Mucosa of descending colon (tissue), 3 donors: ENCODE measurements around the gene NMT1. TPM values are rescaled to one million over a fixed set of nuclear protein-coding genes. Genes with fewer than 3 reads are reported as not detected.

Experiments used
- ATAC-seq: fragments of 200-7000 bp; cut with Tn5 transposase; one replicate; pipeline ENCODE4 v1.9.1; 2020; ENCODE audit warnings: mild to moderate bottlenecking, moderate library complexity
- DNase-seq, 3 donors: peaks; one replicate each; pipeline ENCODE4 v3.0.0-alpha.2; 2020
- H3K36me3 ChIP-seq: fragments of 200-600 bp; one replicate; pipeline ENCODE4 v1.8.0; 2021; ENCODE audit warnings: low read depth, mild to moderate bottlenecking
- H3K4me1 ChIP-seq: fragments of 200-600 bp; one replicate; pipeline ENCODE4 v1.8.0; 2021; ENCODE audit warnings: low read depth, mild to moderate bottlenecking
- H3K4me3 ChIP-seq: fragments of 200-600 bp; one replicate; pipeline ENCODE4 v1.8.0; 2021; ENCODE audit warnings: mild to moderate bottlenecking
- H3K9me3 ChIP-seq: fragments of 200-600 bp; one replicate; pipeline ENCODE4 v1.8.0; 2021; ENCODE audit warnings: mild to moderate bottlenecking
- intact Hi-C, 2 donors: fragments of 100-400 bp; cut with DNase I in 1 of 2; cut with micrococcal nuclease in 1 of 2; formaldehyde crosslinking; loops; one replicate each; pipeline versions ENCODE4 v1.11.0 to v1.11.1; 2022; cut with DNase I, micrococcal nuclease
- microRNA-seq: library from miRNA; unstranded; fragments of <30 nt; microRNA quantifications from one replicate; pipeline ENCODE4, GENCODE V29; 2019
- total RNA-seq, 3 donors: library from RNA; stranded (reverse); fragmentation: NEBNext Ultra II Directional in 2 of 3; extraction: Animal tissue kit (Norgen Biotek cat#: 25700) in 2 of 3; gene quantifications; one replicate each; pipeline versions ENCODE4 v1.2.1 to v1.2.4, GENCODE V29; 2021 to 2023
- TF ChIP-seq, protein P1 (sequence below): fragments of 200-600 bp; IDR thresholded peaks from one replicate; pipeline ENCODE4 v1.8.0; 2022; ENCODE audit warnings: antibody characterized with exemption, mild to moderate bottlenecking
- donor health status: DM: no; HTN: no; CAD: no; lungs with moderate emphysema.
- donor health status: DM: no; HTN: no; CAD: no.
- donor health status: DM: no; HTN: yes; CAD: no.

The NMT1 gene
- total RNA-seq, 3 donors from 2014 or later = 47.0 to 94.0 (median 76.1) TPM

DNA sequence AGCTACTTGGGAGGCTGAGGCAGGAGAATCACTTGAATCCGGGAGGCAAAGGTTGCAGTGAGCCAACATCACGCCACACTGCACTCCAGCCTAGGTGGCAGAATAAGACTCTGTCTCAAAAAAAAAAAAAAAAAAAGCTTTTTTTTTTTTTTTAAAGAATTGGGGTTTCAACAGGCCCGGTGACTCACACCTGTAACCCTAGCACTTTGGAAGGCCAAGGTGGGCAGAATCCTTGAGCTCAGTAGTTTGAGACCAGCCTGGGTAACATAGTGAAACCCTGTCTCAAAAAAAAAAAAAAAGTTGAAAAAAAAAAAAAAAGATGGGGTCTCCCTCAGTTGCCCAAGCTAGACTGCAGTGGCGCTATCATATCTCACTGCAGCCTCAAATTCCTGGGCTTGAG, 93.9 kb downstream of the NMT1 start:
- H3K36me3 ChIP-seq = no peaks in the 10 kb centered on the region
- H3K9me3 ChIP-seq = no peaks in the 10 kb centered on the region
- DNase-seq = no peak
- TF ChIP-seq, protein P1, sequence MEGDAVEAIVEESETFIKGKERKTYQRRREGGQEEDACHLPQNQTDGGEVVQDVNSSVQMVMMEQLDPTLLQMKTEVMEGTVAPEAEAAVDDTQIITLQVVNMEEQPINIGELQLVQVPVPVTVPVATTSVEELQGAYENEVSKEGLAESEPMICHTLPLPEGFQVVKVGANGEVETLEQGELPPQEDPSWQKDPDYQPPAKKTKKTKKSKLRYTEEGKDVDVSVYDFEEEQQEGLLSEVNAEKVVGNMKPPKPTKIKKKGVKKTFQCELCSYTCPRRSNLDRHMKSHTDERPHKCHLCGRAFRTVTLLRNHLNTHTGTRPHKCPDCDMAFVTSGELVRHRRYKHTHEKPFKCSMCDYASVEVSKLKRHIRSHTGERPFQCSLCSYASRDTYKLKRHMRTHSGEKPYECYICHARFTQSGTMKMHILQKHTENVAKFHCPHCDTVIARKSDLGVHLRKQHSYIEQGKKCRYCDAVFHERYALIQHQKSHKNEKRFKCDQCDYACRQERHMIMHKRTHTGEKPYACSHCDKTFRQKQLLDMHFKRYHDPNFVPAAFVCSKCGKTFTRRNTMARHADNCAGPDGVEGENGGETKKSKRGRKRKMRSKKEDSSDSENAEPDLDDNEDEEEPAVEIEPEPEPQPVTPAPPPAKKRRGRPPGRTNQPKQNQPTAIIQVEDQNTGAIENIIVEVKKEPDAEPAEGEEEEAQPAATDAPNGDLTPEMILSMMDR = no peak
- H3K4me3 ChIP-seq = no peak overlapping the region
- intact Hi-C loops = no loop called here
- no peak for ATAC-seq
- H3K4me1 ChIP-seq = peaks cover 42% of the 10 kb centered on the region

DNA sequence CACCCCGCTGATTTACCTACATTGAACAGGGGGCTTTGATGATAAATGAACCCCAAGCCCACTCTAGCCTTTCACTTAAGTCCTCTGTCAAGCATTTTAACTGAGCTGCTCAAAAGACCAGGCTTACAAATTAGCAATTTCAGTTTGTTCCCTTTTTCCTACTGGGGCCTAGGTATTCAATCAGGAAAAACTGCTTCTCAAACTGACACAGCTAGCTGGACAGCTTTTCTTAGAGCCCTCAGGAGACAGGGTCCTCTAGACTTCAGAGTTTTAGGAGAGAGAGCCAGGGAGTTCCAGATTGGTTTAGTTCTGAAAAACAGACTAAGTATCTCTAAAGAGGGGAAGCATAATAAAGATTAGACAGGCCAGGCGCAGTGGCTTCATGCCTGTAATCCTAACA, 94.4 kb downstream of the NMT1 start:
- no peak overlapping the region for H3K4me3 ChIP-seq
- intact Hi-C loops = no loop called here
- TF ChIP-seq, protein P1 = no peak
- no peaks in the 10 kb centered on the region for H3K9me3 ChIP-seq
- no peak for ATAC-seq
- H3K36me3 ChIP-seq = no peaks in the 10 kb centered on the region
- no peak for DNase-seq
- H3K4me1 ChIP-seq = peaks cover 42% of the 10 kb centered on the region

DNA sequence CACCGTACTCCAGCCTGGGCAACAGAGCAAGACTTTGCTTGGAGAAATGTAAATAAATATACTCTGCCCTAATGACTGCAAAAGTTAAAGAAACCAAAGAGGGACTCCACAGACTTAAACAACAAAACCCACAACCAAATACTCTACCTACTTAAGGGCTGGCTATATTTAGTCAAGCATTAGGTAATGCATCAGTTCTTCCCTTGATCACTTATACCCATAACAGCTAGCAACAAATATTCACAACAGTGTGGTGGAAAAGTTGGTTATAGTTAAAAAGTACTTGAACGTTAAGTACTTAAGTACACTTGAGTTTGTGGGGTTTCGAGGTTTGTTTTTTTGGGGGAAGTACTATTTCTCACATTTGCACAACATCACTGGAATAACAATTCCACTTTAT, 95.1 kb downstream of the NMT1 start:
- ATAC-seq (no peak), DNase-seq (no peak)
- intact Hi-C loops = no loop called here
- TF ChIP-seq, protein P1 = no peak
- Histone ChIP-seq H3K36me3 (no peaks in the 10 kb centered on the region), H3K9me3 (no peaks in the 10 kb centered on the region), H3K4me3 (no peak overlapping the region), H3K4me1 (peaks cover 37% of the 10 kb centered on the region)

Small RNA genes within 50 kb of the gene (microRNA-seq; reads per million reads assigned to microRNA genes)
- gene MIR6784 = not detected

Other genes with a start within 250 kb of the NMT1 start
- 100 to 1,000 TPM in 1 of 3 donors, 1 to 10 TPM in 2; 2.2 to 140 (median 5.7) TPM for gene GJC1, start 231.0 kb upstream of the NMT1 start, total RNA-seq
- gene HIGD1B, start 213.4 kb upstream of the NMT1 start, total RNA-seq = 1 to 10 TPM in 1 of 3 donors, not detected in 2; 1.6 TPM
- gene EFTUD2, start 161.9 kb upstream of the NMT1 start, total RNA-seq = 10 to 100 TPM; 66.3 to 88.1 (median 82.0) TPM
- gene GFAP, start 145.8 kb upstream of the NMT1 start, total RNA-seq = under 1 TPM in 2 of 3 donors, not detected in 1; 0.23 to 0.47 TPM
- 10 to 100 TPM in 1 of 3 donors, 1 to 10 TPM in 2; 2.2 to 10.3 (median 4.6) TPM for gene KIF18B, start 113.5 kb upstream of the NMT1 start, total RNA-seq
- 1 to 10 TPM in 1 of 3 donors, under 1 TPM in 2; 0.29 to 6.5 (median 0.60) TPM for gene C1QL1, start 93.0 kb upstream of the NMT1 start, total RNA-seq
- 10 to 100 TPM; 21.6 to 29.0 (median 24.8) TPM for gene DCAKD, start 9.7 kb upstream of the NMT1 start, total RNA-seq
- 100 to 1,000 TPM; 205 to 562 (median 232) TPM for gene PLCD3, start 71.2 kb downstream of the NMT1 start, total RNA-seq
- gene ACBD4, start 74.4 kb downstream of the NMT1 start, total RNA-seq = 10 to 100 TPM; 18.1 to 28.7 (median 26.3) TPM
- gene HEXIM1, start 87.2 kb downstream of the NMT1 start, total RNA-seq = 10 to 100 TPM; 36.7 to 98.2 (median 37.0) TPM
- 1 to 10 TPM; 3.9 to 9.6 (median 4.5) TPM for gene HEXIM2, start 100.6 kb downstream of the NMT1 start, total RNA-seq
- gene FMNL1, start 160.6 kb downstream of the NMT1 start, total RNA-seq = 10 to 100 TPM in 2 of 3 donors, 1 to 10 TPM in 1; 7.4 to 18.1 (median 17.3) TPM
- gene SPATA32, start 200.8 kb downstream of the NMT1 start, total RNA-seq = under 1 TPM in 2 of 3 donors, not detected in 1; 0.19 to 0.22 TPM